HFFc6 (cell line): ENCODE results near the gene RTF1. TPM values are rescaled to one million over a fixed set of nuclear protein-coding genes. Genes with fewer than 3 reads are reported as not detected.

Experiments
- DNase-seq: peaks from one replicate; pipeline ENCODE4 v3.0.0-alpha.2; 2018
- H3K27ac Mint-ChIP-seq: 2 replicates; pipeline ENCODE4 v1.8.0; 2020; ENCODE audit warnings: mild to moderate bottlenecking, mixed read lengths
- H3K27me3 Mint-ChIP-seq: 2 replicates; pipeline ENCODE4 v1.8.0; 2021; ENCODE audit warnings: mild to moderate bottlenecking, moderate library complexity, mixed read lengths; ENCODE audit not compliant: insufficient read depth
- H3K36me3 Mint-ChIP-seq: 2 replicates; pipeline ENCODE4 v1.8.0; 2021; ENCODE audit warnings: low read depth, mixed read lengths
- H3K4me1 Mint-ChIP-seq: 2 replicates; pipeline ENCODE4 v1.8.0; 2020; ENCODE audit warnings: low read depth, mixed read lengths
- H3K4me3 Mint-ChIP-seq: 2 replicates; pipeline ENCODE4 v1.8.0; 2020; ENCODE audit warnings: mild to moderate bottlenecking, moderate library complexity, mixed read lengths
- H3K9me3 Mint-ChIP-seq: 2 replicates; pipeline ENCODE4 v1.8.0; 2020; ENCODE audit warnings: mild to moderate bottlenecking, mixed read lengths
- total RNA-seq, 6 experiments: library from RNA; stranded (reverse); fragmentation: NEBNext Ultra II Directional; extraction: Animal tissue kit (Norgen Biotek cat#: 25700); gene quantifications; 2 replicates in 1 of 6; 3 replicates in 5 of 6; pipeline ENCODE4 v1.2.3, GENCODE V29; 2021
- TF ChIP-seq, protein P1 (sequence below): fragments of 200-600 bp; sonication (generic); IDR thresholded peaks from 2 replicates; pipeline ENCODE4 v1.5.0; 2021; ENCODE audit warnings: antibody characterized with exemption, mild to moderate bottlenecking

RTF1 gene
- total RNA-seq, 6 experiments from 2014 or later = 32.3 to 38.3 (median 35.8) TPM

DNA sequence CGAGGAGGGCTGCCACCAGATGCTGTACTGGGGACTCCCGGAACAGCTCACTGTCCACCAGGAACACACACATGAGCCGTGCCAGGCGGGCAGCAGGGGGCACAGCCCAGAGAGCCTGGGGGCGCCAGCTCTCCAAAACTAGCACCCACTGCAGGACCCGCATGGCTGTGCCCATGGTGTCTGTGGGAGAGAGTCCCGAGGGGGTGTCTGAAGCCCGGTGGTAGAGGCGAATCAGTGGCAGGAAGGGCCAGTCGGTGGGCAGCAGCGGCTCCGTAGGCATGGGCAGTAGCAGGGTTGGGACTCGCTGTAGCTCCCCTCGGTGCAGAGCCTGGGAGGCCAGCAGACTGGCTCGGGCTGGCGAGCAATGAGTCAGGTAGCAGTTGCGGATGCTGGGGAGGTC, 103.7 kb downstream of the RTF1 start:
- no peak for DNase-seq
- H3K4me3 Mint-ChIP-seq = no peak overlapping the region
- H3K4me1 Mint-ChIP-seq = peaks cover 5% of the 10 kb centered on the region; the same call in 1 of the 2 replicates
- TF ChIP-seq, protein P1, sequence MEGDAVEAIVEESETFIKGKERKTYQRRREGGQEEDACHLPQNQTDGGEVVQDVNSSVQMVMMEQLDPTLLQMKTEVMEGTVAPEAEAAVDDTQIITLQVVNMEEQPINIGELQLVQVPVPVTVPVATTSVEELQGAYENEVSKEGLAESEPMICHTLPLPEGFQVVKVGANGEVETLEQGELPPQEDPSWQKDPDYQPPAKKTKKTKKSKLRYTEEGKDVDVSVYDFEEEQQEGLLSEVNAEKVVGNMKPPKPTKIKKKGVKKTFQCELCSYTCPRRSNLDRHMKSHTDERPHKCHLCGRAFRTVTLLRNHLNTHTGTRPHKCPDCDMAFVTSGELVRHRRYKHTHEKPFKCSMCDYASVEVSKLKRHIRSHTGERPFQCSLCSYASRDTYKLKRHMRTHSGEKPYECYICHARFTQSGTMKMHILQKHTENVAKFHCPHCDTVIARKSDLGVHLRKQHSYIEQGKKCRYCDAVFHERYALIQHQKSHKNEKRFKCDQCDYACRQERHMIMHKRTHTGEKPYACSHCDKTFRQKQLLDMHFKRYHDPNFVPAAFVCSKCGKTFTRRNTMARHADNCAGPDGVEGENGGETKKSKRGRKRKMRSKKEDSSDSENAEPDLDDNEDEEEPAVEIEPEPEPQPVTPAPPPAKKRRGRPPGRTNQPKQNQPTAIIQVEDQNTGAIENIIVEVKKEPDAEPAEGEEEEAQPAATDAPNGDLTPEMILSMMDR = no peak
- H3K9me3 Mint-ChIP-seq = no peaks in the 10 kb centered on the region
- H3K27ac Mint-ChIP-seq = no peak overlapping the region
- H3K36me3 Mint-ChIP-seq = peaks cover 10% of the 10 kb centered on the region; the same call in 1 of the 2 replicates
- H3K27me3 Mint-ChIP-seq = peaks cover 1% of the 10 kb centered on the region

DNA sequence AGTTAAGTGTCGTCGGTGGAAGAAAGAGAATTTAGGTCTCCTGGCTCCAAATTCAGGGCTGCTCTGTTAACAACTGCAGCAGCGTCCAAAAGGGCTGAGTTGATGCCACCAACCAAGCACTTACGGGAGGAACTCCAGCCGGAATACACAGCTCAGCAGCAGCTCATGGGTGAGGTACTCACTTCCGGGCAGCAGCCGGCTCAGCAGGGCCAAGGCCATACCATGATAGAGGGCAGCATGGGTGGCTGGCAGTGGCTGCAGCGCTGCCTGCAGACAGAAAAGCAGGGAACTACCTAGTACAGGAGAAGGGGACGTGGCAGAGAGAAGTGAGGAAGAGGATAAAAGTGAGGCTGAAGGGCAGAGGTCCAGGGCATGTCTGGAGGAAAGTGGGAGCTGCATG, 104.7 kb downstream of the RTF1 start:
- Mint-ChIP-seq H3K4me3 (no peak overlapping the region), H3K36me3 (0 out of 2 replicates have a peak, but pooled peaks cover 16% of the 10 kb centered on the region), H3K4me1 (peaks cover 5% of the 10 kb centered on the region; the same call in 1 of the 2 replicates), H3K9me3 (no peaks in the 10 kb centered on the region), H3K27ac (no peak overlapping the region), H3K27me3 (peaks cover 1% of the 10 kb centered on the region)
- no peak for DNase-seq
- TF ChIP-seq, protein P1 = no peak

DNA sequence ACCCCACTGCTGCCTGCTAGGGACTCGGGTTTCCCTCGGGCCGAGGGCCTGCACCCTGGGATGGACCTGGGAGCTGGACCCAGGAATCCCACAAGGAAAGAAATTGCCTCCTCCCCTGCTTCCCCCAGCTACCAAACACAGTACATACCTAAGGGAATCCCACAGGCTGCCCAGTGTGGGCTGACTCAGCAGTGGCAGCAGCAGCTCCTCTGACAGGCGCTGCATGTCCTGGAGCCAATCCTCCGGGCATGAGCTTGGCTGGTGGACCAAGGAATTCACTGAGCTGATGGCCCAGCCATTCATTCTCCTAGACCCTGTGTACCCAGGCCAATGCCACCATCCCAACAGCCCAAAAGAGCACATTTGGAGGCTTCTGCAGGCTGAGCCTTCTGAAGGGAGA, 106.2 kb downstream of the RTF1 start:
- Mint-ChIP-seq H3K27ac (peak overlapping the region; percentile 25; the same call in 1 of the 2 replicates), H3K36me3 (0 out of 2 replicates have a peak, but pooled peaks cover 17% of the 10 kb centered on the region), H3K4me3 (no peak overlapping the region), H3K9me3 (no peaks in the 10 kb centered on the region), H3K27me3 (peaks cover 1% of the 10 kb centered on the region; the same call in 1 of the 2 replicates), H3K4me1 (peaks cover 5% of the 10 kb centered on the region; the same call in 1 of the 2 replicates)
- DNase-seq = no peak
- TF ChIP-seq, protein P1 = no peak

DNA sequence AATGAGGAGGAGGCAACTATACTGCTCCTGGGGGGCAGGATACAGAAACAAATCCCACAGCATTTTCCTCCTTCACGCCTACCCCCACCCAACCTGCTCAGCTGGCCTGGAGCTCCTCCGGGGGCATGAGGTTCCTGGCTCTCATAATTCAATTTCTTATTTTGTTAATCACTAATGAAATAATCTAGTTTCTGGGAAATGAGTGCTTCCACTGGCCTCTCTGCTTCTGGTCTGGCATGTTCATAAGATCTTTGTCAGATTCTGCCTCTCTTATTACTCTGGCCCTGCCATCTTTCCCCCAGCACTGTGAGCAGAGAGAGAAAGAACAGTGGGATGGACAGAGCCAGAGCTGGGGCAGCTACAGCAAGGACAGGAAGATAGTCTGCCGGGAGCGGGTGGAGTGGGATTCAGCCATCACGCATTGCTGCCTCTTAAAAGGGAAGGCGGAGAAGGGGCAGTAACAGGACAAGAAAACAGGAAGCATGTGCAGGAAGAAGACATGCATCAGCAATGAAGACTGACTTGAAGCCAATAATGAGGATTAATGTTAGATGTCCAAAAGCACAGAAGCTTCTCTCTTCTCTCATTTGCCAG, 113.6 kb downstream of the RTF1 start:
- no peaks in the 10 kb centered on the region for H3K4me1 Mint-ChIP-seq
- H3K27me3 Mint-ChIP-seq = no peaks in the 10 kb centered on the region
- H3K9me3 Mint-ChIP-seq = no peaks in the 10 kb centered on the region
- TF ChIP-seq, protein P1 = no peak
- DNase-seq = no peak
- H3K27ac Mint-ChIP-seq = no peak overlapping the region
- H3K4me3 Mint-ChIP-seq = no peak overlapping the region
- peaks cover 17% of the 10 kb centered on the region for H3K36me3 Mint-ChIP-seq

Other genes starting within 250 kb of the RTF1 start
- not detected for gene EXD1, start 186.3 kb upstream of the RTF1 start, total RNA-seq
- 100 to 1,000 TPM; 104 to 131 (median 117) TPM for gene CHP1, start 185.8 kb upstream of the RTF1 start, total RNA-seq
- 1 to 10 TPM; 4.1 to 8.0 (median 7.1) TPM for gene OIP5, start 84.5 kb upstream of the RTF1 start, total RNA-seq
- gene NUSAP1, start 84.2 kb upstream of the RTF1 start, total RNA-seq = 10 to 100 TPM; 30.9 to 69.0 (median 63.6) TPM
- 10 to 100 TPM; 21.5 to 27.5 (median 25.5) TPM for gene NDUFAF1, start 14.6 kb upstream of the RTF1 start, total RNA-seq
- 1 to 10 TPM; 1.2 to 2.4 (median 2.3) TPM for gene ITPKA, start 76.8 kb downstream of the RTF1 start, total RNA-seq
- 1 to 10 TPM in 4 of 6 experiments, under 1 TPM in 2; 0.19 to 1.8 (median 1.2) TPM for gene LTK, start 96.7 kb downstream of the RTF1 start, total RNA-seq
- gene RPAP1, start 127.2 kb downstream of the RTF1 start, total RNA-seq = 10 to 100 TPM; 27.3 to 39.4 (median 32.2) TPM
- gene TYRO3, start 142.1 kb downstream of the RTF1 start, total RNA-seq = 10 to 100 TPM; 16.6 to 27.6 (median 21.9) TPM
- 10 to 100 TPM; 11.8 to 16.6 (median 15.3) TPM for gene MGA, start 243.3 kb downstream of the RTF1 start, total RNA-seq